ENCODE measurements around the gene ATP6V0D1. TPM values are rescaled to one million over a fixed set of nuclear protein-coding genes. Genes with fewer than 3 reads are reported as not detected.

The ATP6V0D1 gene
- total and polyA plus RNA-seq, 2 donors: 50.0 to 92.5 TPM

DNA sequence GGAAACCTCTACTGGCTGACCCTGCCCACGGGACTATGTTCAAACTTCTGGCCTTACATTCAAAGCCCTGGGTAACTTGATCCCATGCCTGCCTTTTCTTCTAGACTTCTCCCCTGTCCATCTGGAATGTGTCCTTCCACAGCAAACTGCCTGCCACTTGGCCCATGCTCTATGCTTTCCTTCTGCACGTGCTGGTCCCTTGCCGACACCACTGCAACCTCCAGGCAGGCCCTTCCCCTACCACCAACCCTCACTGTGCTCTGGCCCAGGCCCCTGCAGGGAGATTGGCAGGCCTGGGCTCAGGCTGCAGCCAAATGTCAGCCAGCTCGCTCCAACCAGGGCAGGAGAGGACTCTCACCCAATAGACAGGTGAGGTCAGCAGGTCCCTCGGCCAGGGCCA, 39.0 kb downstream of the ATP6V0D1 start:
- Histone ChIP-seq H3K27ac (ENCODE audit: low read depth) (peak overlapping the region; percentile 11), H3K4me3 (ENCODE audit: low read depth, low read length) (no peak overlapping the region), H3K4me1 (ENCODE audit: insufficient read depth) (no peaks in the 10 kb centered on the region), H3K36me3 (ENCODE audit: insufficient read depth) (no peaks in the 10 kb centered on the region)
- 63% methylated on average over 5 of the region's 5 CpGs for whole genome bisulfite sequencing
- no peak for DNase-seq (ENCODE audit: extremely low spot score)

DNA sequence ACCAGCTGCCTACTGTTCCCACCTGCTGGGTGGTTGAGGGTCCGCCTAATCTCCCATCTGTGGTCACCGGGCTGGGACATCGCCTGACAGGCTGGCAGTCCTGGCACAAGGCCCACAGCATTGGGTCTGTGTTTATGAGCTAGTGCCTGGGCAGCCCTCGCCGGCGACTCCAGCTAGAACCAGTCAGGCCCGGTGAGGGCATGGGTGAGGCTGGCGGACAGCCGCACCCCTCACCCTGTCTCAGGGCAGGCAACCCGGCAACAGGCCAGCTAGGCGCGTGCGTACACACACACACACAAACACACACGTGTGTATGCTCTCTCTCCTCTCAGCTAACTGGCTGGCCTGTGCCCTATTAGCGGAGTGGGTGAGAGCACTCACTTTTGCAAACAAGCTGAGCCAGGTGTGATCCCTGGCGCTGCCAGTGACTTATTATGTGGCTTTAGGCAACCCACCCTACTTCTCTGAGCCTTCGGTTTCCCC, 39.6 kb downstream of the ATP6V0D1 start:
- DNase-seq (ENCODE audit: extremely low spot score): no peak
- 83% methylated on average over 17 of the region's 17 CpGs for WGBS
- no peaks in the 10 kb centered on the region for H3K4me1 ChIP-seq (ENCODE audit: insufficient read depth)
- no peak overlapping the region for H3K4me3 ChIP-seq (ENCODE audit: low read depth, low read length)
- no peak overlapping the region for H3K27ac ChIP-seq (ENCODE audit: low read depth)
- no peaks in the 10 kb centered on the region for H3K36me3 ChIP-seq (ENCODE audit: insufficient read depth)

DNA sequence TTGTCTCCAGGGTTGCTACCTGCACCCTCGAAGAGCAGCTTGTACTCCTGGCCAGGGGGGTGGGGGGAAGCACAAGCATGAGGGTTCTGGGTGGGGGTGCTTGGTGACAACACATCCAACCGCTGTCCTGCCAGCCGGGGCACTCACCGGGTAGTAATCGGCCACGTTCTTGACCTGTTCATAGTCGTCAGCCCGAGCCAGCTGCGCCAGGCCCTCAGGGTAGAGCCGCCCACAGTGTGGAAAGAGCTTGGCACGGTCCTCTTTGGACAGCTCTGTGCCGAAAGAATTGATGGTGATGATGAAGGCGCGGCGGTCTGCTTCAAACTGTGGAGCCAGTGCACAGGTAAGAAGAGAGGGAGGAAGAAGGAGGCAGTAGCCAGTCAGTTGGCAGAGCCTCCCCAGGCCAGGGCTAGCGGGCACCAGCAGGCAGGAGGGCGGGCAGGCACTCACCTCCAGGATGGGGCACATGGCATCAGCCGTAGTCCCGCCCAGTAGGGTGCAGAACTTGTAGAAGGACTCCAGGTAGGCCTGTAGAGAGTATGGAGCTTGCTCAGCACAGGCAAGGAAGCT, 42.0 kb downstream of the ATP6V0D1 start:
- WGBS: 95% methylated on average over 19 of the region's 19 CpGs
- no peak for DNase-seq (ENCODE audit: extremely low spot score)
- Histone ChIP-seq H3K4me1 (ENCODE audit: insufficient read depth) (no peaks in the 10 kb centered on the region), H3K27ac (ENCODE audit: low read depth) (no peak overlapping the region), H3K36me3 (ENCODE audit: insufficient read depth) (no peaks in the 10 kb centered on the region), H3K4me3 (ENCODE audit: low read depth, low read length) (no peak overlapping the region)

DNA sequence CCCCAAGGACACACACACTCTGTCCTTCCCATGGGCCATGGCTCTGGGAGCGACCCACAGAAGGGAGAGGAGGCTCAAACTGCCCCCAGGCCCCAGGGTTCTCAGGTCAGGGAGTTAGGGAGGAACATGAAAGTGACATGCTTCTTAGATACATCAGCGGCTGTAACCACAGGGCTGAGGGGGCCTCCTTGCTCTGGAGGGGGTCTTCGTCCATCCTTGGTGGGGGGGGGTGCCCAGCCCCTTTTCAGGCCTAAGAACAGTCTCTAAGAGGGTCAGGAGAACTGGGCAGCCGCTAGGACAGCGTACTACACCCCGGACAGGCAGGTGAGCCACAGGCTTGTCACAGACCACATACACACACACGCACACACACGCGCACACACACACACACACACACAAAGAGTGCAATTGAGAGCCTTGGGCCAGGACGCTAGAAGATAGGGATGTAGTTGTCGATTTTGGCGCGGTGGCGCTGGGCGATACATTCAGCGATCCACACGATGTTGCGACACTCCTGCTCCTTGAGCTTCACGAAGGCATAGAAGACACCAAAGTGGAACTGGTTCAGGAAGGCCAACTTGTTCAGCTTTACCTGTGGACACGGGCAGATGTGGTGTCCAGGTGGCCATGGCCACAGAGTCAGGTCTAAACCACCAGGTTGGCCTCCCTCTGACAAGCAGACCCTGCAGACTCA, 42.7 kb downstream of the ATP6V0D1 start:
- DNase-seq (ENCODE audit: extremely low spot score): no peak
- WGBS: 91% methylated on average over 20 of the region's 20 CpGs
- Histone ChIP-seq H3K4me3 (ENCODE audit: low read depth, low read length) (no peak overlapping the region), H3K27ac (ENCODE audit: low read depth) (no peak overlapping the region), H3K4me1 (ENCODE audit: insufficient read depth) (no peaks in the 10 kb centered on the region), H3K36me3 (ENCODE audit: insufficient read depth) (no peaks in the 10 kb centered on the region)

DNA sequence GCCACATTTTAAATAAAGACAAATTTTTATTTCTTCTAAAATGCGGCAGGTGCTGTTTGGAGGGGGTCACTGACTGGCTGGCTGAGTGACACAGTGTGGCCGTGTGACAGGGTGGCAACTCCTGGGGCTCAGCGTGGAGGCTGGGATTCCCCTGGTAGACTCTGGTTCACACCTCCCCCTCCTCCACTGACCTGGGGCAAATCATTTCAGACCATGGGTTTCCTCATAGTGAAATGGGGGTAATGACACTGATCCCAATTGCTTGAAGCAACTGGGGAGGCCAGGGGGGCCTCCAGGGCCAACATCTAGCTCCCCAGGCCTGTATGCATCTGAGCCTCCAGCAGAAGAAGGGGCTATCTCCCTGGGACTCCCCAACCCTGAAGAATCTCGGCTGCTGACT, 43.4 kb downstream of the ATP6V0D1 start:
- DNase-seq (ENCODE audit: extremely low spot score): no peak
- Histone ChIP-seq H3K36me3 (ENCODE audit: insufficient read depth) (no peaks in the 10 kb centered on the region), H3K4me3 (ENCODE audit: low read depth, low read length) (no peak overlapping the region), H3K4me1 (ENCODE audit: insufficient read depth) (no peaks in the 10 kb centered on the region), H3K27ac (ENCODE audit: low read depth) (no peak overlapping the region)
- WGBS: 84% methylated on average over 4 of the region's 4 CpGs

DNA sequence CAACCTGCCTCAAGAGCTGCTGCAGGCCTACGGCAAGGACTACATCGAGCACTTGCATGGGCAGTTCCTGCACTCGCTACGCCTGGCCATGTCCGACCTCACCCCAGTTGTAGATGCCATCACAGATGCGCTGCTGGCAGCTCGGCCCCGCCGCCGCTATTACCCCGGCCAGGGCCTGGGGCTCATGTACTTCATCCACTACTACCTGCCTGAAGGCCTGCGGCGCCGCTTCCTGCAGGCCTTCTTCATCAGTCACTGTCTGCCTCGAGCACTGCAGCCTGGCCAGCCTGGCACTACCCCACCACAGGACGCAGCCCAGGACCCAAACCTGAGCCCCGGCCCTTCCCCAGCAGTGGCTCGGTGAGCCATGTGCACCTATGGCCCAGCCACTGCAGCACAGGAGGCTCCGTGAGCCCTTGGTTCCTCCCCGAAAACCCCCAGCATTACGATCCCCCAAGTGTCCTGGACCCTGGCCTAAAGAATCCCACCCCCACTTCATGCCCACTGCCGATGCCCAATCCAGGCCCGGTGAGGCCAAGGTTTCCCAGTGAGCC, 44.2 kb downstream of the ATP6V0D1 start:
- H3K36me3 ChIP-seq (ENCODE audit: insufficient read depth): no peaks in the 10 kb centered on the region

DNA sequence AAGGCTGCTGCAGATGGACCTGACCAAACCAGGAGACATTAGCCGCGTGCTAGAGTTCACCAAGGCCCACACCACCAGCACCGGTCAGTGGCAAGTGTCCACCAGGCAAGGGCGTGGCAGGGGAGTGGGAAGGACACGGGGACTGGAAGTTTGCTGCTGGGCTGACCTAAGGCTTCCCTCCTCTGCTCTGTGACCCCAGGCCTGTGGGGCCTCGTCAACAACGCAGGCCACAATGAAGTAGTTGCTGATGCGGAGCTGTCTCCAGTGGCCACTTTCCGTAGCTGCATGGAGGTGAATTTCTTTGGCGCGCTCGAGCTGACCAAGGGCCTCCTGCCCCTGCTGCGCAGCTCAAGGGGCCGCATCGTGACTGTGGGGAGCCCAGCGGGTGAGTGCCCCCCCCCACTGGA, 45.2 kb downstream of the ATP6V0D1 start:
- 90% methylated on average over 16 of the region's 16 CpGs for WGBS

More for the DNA sequence above, 44.2 kb downstream of the ATP6V0D1 start:
- 95% methylated on average over 23 of the region's 23 CpGs for WGBS
- no peak overlapping the region for H3K4me3 ChIP-seq (ENCODE audit: low read depth, low read length)
- no peak overlapping the region for H3K27ac ChIP-seq (ENCODE audit: low read depth)
- no peaks in the 10 kb centered on the region for H3K4me1 ChIP-seq (ENCODE audit: insufficient read depth)
- no peak for DNase-seq (ENCODE audit: extremely low spot score)

DNA sequence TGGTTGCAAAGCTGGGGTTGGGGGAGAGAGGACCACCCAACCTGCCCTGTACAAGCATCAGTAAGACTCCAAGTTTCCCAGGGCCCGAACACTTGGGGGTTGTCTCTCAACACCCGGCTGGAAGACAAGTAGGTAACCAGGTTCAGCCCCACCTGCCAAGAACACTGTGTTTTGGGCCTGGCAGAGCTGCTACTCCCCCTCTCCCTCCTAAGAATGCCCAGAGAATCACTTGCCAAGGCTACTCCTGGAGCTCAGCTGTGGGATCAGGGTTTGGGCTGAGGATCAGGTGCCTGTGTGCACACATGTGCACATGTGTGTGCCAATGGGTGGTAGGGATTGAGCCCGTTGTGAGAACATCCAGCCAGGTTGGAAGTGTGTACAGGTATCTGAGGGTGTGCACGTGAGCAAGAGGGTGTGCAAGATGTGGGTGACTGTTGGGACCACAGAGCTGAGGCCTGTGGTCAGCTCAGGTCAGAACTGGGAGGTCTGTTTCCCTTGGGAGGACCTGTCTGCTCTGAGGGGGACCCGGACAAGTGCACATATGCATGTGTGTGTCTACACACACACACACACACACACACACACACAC, 47.7 kb downstream of the ATP6V0D1 start:
- 90% methylated on average over 5 of the region's 5 CpGs for WGBS
- no peak for DNase-seq (ENCODE audit: extremely low spot score)
- Histone ChIP-seq H3K36me3 (ENCODE audit: insufficient read depth) (no peaks in the 10 kb centered on the region), H3K4me3 (ENCODE audit: low read depth, low read length) (no peak overlapping the region), H3K4me1 (ENCODE audit: insufficient read depth) (no peaks in the 10 kb centered on the region), H3K27ac (ENCODE audit: low read depth) (no peak overlapping the region)

More for the DNA sequence above, 45.2 kb downstream of the ATP6V0D1 start:
- H3K36me3 ChIP-seq (ENCODE audit: insufficient read depth): no peaks in the 10 kb centered on the region
- H3K4me1 ChIP-seq (ENCODE audit: insufficient read depth): no peaks in the 10 kb centered on the region
- DNase-seq (ENCODE audit: extremely low spot score): no peak
- no peak overlapping the region for H3K27ac ChIP-seq (ENCODE audit: low read depth)
- H3K4me3 ChIP-seq (ENCODE audit: low read depth, low read length): no peak overlapping the region

DNA sequence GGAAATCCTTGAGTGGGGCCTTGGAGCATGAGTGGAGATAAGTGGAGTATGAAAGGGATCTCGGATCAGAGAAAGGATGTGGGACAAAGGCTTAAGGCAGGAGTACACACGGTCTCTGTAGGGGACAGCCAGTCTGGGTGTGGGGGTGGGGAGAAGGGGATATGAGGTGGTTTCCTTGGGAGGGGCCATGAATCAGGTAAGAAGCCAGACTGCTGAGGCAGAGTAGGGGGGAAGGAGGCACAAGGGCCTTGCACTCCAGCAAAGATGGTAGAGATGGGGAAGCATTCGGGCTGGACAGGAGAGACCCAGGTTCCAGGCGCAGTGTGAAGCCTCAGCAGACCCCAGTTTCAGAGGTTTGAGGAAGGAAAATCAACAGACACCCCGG, 48.5 kb downstream of the ATP6V0D1 start:
- 74% methylated on average over 5 of the region's 5 CpGs for WGBS
- Histone ChIP-seq H3K36me3 (ENCODE audit: insufficient read depth) (no peaks in the 10 kb centered on the region), H3K4me1 (ENCODE audit: insufficient read depth) (no peaks in the 10 kb centered on the region), H3K27ac (ENCODE audit: low read depth) (no peak overlapping the region), H3K4me3 (ENCODE audit: low read depth, low read length) (no peak overlapping the region)
- no peak for DNase-seq (ENCODE audit: extremely low spot score)

DNA sequence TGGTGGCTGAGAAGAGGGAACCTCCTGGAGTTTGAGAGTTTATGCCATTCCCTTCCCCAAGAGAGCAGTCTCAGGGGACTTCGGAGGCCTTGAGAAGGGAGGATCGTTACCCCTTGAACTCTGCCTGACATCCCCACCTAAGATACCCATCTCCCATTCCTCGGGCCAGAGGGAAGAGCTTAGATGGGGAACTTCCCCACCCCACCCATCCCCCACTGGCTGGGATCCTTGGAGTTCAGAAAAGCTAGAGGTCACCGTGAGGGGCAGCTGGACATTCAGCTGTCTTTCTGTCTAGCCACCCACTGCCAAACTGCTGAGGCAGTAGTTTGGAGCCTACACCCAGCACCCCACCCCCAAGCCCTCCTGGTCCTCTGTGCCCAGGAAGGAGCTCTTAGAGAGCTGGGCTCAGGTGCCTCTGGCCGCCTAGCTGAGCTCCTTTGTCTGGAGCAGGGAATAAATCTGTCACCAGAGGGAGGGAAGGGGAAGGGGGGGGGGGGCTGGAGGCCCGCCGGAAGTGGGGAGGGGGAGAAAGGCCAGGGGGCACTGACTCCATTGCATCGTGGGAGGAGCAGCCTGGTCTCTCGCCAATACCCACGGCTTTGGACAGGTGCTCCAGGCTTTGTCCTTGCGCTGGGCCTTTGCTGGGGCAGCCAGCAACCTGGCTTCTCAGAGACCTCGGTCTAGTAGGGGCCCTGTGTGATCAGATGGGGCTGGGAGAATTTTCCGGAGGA, 49.0 kb downstream of the ATP6V0D1 start:
- no peaks in the 10 kb centered on the region for H3K4me1 ChIP-seq (ENCODE audit: insufficient read depth)

DNA sequence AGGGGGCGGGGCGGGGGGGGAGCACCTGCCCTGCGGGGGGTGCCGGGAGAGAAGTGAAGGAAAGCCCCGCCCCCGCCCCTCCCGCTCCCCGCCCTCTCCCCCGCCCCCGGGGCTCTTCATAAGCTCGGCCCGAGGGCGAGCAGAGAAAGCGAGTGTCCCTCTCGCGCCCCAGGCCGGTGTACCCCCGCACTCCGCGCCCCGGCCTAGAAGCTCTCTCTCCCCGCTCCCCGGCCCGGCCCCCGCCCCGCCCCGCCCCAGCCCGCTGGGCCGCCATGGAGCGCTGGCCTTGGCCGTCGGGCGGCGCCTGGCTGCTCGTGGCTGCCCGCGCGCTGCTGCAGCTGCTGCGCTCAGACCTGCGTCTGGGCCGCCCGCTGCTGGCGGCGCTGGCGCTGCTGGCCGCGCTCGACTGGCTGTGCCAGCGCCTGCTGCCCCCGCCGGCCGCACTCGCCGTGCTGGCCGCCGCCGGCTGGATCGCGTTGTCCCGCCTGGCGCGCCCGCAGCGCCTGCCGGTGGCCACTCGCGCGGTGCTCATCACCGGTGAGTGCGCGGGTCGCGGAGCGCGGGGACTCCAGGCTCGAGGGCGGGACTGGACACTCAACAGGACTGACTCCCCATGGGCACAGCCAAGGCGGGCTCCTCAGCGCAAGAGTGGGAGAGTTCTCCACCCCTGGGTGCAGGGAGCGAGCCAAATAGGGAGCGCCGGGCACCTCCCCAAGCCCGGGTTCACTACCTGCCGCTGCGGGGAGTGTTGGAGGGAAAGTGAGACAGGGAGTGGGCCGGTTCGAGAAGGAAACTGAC, 49.8 kb downstream of the ATP6V0D1 start, which contains the start of gene HSD11B2:
TSS of gene HSD11B2 (plus strand) at position 145 of the 798 bp plus-strand sequence. CDS start at position 273, 128 bp downstream.
- 1% methylated on average over 82 of the region's 87 CpGs for WGBS
- no peak for DNase-seq (ENCODE audit: extremely low spot score)
- Histone ChIP-seq H3K4me3 (ENCODE audit: low read depth, low read length) (peak within 1 kb of the TSS; percentile 48), H3K36me3 (ENCODE audit: insufficient read depth) (no peaks in the 10 kb centered on the region), H3K27ac (ENCODE audit: low read depth) (no peak within 1 kb of the TSS), H3K4me1 (ENCODE audit: insufficient read depth) (no peaks in the 10 kb centered on the region)

More for the DNA sequence above, 49.0 kb downstream of the ATP6V0D1 start:
- Histone ChIP-seq H3K4me3 (ENCODE audit: low read depth, low read length) (no peak overlapping the region), H3K36me3 (ENCODE audit: insufficient read depth) (no peaks in the 10 kb centered on the region), H3K27ac (ENCODE audit: low read depth) (no peak overlapping the region)
- DNase-seq (ENCODE audit: extremely low spot score): no peak
- WGBS: 51% methylated on average over 13 of the region's 13 CpGs

DNA sequence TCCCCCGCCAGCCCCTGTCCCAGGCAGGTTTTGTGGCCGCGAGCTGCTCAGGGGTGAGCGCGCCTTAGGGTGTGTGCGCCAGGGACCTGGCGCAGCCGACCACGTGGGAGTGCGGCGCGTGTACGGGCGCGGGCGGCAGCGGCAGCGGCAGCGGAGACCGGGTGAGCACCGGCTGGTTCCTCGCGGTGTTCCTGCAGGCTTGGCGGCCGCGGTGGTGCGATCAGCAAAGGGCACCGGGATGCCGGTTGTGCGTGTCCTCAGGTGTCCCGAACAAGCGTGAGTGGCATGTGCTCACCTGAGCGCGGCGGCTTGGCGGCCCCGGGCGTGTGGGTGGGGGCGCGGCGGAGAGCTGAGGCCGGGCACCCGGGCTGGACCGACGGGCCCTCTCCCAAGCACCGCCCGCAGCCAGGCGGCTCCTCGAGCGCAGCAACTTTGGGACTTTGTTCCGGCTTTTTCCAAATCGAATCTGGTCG, 50.4 kb downstream of the ATP6V0D1 start:
- no peak for DNase-seq (ENCODE audit: extremely low spot score)
- H3K36me3 ChIP-seq (ENCODE audit: insufficient read depth): no peaks in the 10 kb centered on the region
- H3K4me3 ChIP-seq (ENCODE audit: low read depth, low read length): peak overlapping the region; percentile 48
- 2% methylated on average over 53 of the region's 53 CpGs for WGBS
- no peaks in the 10 kb centered on the region for H3K4me1 ChIP-seq (ENCODE audit: insufficient read depth)
- H3K27ac ChIP-seq (ENCODE audit: low read depth): no peak overlapping the region

Data from urinary bladder (tissue), 4 donors.